Activated naive CD4-positive, alpha-beta T cell treated with anti-CD3 and anti-CD28 coated beads, Interleukin-2, amount 10 ng/mL, durations not matched to agents 5 hours and 36 hours (primary cell): ENCODE measurements around the gene KLHDC7B. TPM values are rescaled to one million over a fixed set of nuclear protein-coding genes. Genes with fewer than 3 reads are reported as not detected.

Experiments
- total RNA-seq, 2 experiments: library from RNA; stranded (reverse); gene quantifications; one replicate each; pipeline ENCODE4 v1.2.3, GENCODE V29; 2021

The KLHDC7B gene
- total RNA-seq: 1 to 10 TPM; 6.4 to 7.6 TPM

DNA sequence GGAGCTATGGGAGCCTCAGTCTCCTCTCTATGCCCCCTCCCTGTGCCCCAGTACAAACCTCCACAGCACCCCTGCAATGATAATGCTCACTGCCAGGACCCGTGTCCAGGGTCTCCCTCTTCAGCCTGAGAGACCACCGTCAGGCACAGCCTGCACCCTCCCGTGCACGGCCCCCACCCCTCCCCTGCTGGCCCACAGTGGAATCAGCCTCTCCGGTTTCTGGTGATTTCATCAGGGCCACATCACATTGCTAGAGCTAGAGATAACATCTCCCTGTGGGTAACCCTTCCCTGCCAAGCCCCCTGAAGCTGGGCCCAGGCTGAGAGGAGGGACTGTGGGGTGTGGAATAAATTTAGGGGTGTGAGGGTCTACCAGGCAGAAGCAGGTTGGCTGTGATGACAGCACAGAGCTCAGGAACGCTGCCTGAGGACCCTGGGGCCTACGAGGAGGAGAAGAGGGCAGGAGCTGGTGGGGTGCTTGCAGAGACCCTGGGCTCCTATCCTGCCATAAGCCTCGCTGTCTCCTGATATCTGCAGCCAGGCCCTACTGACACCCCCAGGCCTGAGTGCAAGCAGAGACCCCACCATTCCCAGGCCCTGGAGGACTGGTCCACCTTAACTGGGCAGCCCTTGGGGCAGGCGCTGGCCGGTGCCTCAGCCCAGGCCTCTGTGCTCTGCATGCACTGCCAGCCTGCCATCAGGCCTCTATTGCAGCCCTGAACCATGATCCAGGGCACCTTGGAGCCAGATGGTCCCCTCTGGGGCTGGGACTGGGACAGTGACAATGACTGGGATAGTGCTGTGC is at the start of gene KLHDC7B:
Gene KLHDC7B, plus strand, starts transcription at position 378 of the 804 bp plus-strand sequence. Its CDS starts 345 bp downstream, at position 723.

DNA sequence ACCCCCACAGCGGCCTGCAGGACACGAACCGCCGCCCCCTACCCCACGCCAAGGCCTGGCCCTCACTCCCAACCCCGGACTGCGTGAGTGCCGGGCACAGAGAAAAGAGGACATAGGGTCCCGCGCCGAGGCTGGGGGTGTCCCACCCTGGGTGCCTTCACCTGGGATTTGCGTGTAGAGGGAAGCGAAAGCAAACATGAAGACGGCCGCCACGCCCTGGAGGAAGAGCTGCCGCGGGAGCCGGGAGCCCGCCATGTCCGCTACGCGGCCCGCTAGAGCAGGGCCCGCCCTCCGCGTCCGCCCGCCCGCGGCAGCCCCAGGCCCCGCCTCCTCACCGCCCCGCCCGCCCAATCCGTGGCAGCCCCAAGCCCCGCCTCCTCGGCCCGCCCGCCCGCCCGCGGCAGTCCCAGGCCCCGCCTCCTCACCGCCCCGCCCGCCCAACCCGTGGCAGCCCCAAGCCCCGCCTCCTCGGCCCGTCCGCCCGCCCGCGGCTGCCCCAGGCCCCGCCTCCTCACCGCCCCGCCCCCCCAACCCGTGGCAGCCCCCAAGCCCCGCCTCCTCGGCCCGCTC is 38.2 kb upstream of the KLHDC7B start, which contains the start of gene LMF2:
Gene LMF2, minus strand, starts transcription at position 282 of the 570 bp plus-strand sequence. Its CDS starts 27 bp downstream, at position 255.

DNA sequence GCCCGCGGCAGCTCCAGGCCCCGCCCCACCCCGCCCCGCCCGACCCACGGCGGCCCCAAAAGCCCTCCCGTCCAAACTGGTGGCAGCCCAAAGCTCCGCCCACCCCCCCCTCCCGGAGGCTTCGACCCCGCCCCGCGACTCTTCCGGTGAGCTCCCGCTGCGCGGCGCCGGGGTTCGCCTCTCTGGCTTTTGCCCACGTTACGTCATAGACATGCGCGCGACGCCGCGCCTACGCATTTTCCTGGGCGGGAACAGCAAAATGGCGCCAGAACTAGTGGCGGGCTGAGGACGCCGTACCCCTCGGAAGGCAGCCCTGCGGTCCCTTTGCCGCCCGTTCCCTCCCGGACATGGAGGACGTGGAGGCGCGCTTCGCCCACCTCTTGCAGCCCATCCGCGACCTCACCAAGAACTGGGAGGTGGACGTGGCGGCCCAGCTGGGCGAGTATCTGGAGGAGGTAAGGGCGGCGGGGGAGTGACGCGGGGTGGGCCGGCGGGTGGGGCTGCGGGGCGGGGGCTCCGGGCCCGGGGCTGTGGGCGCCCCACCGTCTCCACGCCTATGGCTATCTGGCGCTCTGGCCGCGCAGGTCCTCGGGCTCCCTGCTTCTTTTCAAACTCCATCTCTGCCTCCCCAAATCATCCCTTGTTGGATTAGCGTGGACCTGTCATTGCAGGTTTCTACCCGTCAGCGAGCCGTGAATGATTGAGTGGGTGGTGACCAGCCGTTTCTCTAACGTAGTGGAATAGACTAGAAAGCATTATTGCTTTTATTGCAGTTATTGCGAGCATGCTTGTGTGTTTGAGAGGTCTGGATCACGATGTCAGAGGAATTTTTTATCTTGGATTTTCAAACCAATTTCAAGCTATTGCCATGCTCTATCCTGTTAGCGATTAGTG is 37.5 kb upstream of the KLHDC7B start, which contains the start of gene NCAPH2:
Gene NCAPH2, plus strand, starts transcription at position 234 of the 894 bp plus-strand sequence. Its CDS starts 114 bp downstream, at position 348.

DNA sequence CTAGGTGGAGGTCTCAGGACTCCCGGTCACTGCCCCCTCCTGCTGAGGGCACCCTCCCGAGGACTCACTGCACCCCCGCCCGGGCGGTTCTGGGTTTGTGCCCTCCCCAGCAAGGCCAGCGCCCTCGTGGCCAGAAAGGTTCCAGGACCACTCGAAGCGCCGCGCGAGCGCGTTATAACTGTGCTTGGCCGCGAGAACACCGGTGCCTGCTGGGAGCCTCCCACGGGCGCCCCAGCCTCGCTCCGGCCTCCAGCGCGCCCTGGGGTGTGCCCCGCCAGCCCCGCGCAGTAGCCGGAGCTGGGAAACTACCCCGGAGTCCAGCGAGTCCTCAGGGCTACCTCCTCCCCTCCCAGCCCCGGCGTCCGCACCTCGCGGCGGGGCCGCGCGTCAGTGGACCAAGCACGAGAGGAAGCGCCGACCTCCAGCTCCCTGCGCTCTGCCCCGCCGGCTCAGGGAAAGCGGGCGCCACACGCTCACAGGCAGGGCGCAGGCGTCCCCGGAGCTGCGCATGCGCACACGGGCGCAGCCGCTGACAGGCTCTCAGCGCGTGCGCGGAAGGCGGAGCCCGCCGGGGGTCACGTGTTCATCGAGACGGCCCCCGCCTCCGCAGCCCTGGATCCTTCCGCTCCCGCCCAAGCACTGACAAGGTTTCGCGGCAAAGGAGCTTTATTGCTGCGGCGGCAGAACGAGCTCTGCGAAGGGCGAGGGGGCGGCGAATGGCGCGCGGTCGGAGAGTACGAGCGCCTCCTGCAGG is 20.4 kb upstream of the KLHDC7B start, which contains the start of gene SCO2:
Gene SCO2, minus strand, starts transcription at position 495 of the 754 bp plus-strand sequence. CDS start 1,187 bp downstream, outside the sequence.

DNA sequence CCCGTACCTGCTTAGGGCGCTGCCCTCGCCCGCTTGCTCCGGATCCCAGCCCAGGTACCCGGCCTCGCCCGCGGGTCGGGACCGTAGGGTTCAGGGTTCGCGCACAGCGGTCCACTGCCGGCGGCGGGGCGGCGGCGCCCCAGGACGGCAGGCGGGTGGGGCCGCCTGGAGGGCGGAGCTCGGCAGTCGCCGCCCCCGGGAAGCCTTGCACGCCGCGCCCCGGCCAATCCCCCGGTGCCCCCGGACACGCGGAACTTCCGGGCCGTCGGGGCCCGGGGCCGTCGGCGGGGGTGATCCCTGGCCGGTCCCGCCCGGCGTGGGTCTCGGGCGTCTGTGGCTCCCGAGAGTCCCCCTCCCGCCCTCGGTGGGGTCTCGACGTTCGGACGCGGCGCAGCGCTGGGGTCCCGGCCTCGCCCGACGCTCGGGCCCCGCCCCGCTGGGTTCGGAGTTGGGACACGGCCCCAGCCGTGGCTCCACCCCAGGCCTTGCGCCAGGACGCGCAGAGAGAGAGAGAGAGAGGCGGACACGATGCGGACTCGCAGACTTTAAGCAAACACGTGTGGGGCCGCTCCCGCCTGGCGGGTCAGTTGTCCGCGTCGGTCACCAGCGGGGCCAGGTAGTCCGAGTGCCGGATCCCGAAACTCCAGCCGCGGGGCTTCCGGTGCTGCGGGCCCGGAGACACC is 15.7 kb upstream of the KLHDC7B start, which contains the start of gene TYMP:
Gene TYMP, minus strand, starts transcription at position 116 of the 683 bp plus-strand sequence. CDS start 303 bp downstream, outside the sequence.

DNA sequence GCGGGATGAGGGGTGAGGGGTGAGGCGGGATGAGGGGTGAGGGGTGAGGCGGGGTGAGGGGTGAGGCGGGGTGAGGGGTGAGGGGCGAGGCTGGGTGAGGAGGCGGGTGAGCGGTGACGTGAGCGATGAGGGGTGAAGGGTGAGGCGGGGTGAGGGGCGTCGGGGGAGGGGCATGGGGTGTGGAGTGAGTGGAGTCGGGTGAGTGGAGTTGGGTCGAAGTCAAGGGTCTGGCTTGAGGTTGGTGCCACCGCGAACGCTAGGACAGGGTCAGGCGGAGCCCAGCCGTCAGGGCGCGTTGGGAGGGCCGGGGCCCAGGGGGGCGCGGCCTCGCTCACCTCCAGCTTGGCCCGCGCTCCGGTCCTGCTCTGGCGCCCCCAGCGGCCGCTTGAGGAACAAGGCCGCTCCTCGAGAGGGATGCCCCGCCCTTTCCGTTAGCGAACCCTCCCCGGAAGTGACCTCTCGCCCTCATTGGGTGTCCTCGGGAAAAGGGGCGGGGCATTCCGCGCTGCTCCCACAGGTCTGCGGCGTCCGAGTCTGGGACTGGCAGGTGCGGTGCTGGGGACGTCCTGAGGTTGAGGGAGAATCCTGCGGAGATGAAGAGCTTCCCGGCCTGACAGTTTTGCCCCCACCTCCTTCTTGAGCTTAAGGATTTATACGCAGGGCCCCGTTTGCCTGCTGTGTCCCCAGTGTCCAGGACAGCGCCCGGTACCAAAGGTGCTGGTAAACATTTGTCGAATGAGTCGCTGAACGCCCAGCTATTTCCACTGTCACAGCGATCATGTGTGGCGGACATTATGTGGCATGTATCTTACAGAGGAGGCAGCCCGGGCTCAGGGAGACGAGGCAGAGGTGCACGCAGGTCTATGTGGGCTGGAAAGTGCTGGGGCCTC is 17.1 kb downstream of the KLHDC7B start, which contains the start of gene SYCE3:
Gene SYCE3, minus strand, starts transcription at position 397 of the 890 bp plus-strand sequence. CDS start 6,514 bp downstream, outside the sequence.

DNA sequence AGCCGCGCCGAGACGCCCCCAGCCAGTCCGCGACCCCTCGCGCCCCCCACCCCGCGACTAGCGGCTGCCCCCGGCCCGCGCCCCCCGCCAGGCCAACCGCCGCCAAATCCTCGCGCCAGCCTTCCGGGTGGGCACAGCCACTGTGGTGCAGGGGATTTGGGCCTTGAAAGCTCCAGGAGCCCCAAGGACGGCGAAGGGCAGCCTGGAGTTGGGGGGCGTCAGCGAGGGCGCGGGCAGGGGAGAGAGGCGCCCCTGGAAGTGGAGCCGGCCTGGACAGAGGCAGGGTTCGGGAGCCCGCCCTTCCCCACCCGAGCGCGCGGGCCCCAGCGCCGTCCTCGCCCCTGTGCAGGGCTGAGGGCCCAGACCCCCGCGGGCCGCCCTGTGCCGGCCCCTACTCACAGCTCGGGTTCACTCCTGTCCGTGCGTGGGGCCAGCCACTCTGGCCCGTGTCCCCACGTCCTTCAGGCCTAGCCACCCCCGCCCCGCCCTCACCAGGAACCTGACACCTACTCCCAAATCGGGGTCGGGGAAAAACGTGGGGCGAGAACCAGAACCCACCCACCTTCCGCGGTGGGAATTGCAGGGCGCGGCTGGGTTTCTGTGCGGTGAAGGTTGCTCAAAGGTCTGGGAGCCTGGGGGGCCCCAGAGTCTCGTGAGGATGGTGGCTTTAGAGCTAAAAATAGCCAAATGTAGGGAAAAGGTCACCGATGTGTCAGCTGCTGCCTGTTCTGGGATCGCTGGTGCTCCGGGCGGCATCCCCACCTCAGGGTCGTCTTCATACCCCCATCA is 32.5 kb downstream of the KLHDC7B start, which contains the start of gene CPT1B:
Gene CPT1B, minus strand, starts transcription at position 441 of the 789 bp plus-strand sequence. CDS start 512 bp downstream, outside the sequence.

DNA sequence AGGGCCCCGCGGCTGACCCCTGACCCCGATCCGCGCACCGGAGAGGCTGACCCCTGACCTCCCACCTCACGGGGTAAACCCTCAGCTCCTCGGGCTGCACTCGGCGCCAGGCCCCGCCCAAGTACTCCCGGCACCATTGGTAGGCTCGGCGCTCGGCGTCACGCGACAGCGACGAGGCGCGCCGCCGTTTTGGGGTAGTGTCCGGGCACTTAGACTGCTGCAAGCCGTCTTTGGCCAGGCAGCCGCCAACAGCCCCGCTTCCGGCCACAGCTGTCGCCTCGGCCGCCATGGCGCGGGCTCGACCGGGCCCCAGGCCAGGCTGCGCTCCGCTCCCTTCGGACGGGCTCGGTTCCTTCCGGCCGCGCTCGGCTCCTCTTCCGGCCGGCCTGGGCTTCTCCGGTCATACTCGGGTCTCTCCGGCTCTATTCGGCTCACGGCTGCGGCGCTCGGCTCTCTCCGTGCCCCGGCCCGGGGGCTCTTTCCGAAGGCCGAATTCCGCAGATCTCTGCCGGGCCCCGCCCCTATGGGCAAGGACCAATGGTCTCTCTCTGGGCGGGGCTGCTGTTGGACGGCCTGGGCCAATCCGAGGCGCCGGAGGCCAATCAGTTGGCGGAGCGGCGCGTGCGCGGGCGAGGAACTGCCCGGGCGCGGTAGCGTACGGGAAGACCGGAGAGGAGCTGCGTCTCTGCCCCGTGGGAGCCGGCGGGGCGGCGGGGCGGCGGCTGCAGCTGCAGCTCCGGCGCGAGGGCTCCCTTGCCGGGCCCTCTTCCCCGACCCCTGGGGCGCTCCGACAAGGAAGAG is 37.0 kb downstream of the KLHDC7B start, which contains the start of gene CHKB:
Gene CHKB, minus strand, starts transcription at position 357 of the 801 bp plus-strand sequence. Its CDS starts 68 bp downstream, at position 289.

DNA sequence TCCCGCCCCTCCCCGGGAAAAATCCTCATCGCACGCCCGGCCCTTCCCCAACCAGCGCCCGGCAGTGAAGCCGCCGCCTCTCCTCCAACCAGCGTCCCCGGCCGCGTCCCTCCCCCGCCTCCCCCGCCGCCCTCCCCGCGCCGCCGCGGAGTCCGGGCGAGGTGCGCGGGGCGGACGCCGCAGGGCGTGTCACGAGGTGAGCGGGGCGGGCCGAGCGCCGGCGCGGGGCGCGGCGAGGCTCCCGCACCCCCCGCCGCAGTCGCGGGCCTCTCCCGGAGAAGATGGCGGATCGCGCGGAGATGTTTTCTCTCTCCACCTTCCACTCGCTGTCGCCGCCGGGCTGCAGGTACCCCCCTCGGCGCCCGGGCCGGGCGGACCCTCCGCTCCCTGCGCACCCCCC is 54.8 kb downstream of the KLHDC7B start, which contains the start of gene MAPK8IP2:
Gene MAPK8IP2, plus strand, starts transcription at position 256 of the 400 bp plus-strand sequence. Its CDS starts 26 bp downstream, at position 282.

Other genes starting within 250 kb of the KLHDC7B start
- 10 to 100 TPM; 16.1 to 16.4 TPM for gene PLXNB2, start 238.3 kb upstream of the KLHDC7B start, total RNA-seq
- gene DENND6B, start 218.9 kb upstream of the KLHDC7B start, total RNA-seq: 1 to 10 TPM; 4.5 to 4.7 TPM
- gene PPP6R2, start 202.6 kb upstream of the KLHDC7B start, total RNA-seq: 10 to 100 TPM; 54.5 to 60.9 TPM
- 100 to 1,000 TPM; 174 to 186 TPM for gene SBF1, start 70.9 kb upstream of the KLHDC7B start, total RNA-seq
- gene ADM2, start 64.4 kb upstream of the KLHDC7B start, total RNA-seq: 1 to 10 TPM; 4.6 to 6.1 TPM
- not detected for gene MIOX, start 59.0 kb upstream of the KLHDC7B start, total RNA-seq
- 100 to 1,000 TPM; 106 to 107 TPM for gene LMF2, start 38.2 kb upstream of the KLHDC7B start, total RNA-seq
- 10 to 100 TPM; 83.5 to 88.7 TPM for gene NCAPH2, start 37.7 kb upstream of the KLHDC7B start, total RNA-seq
- 10 to 100 TPM in 1 of 2 experiments, 1 to 10 TPM in 1; 3.8 to 11.7 TPM for gene SCO2, start 20.3 kb upstream of the KLHDC7B start, total RNA-seq
- 10 to 100 TPM; 39.2 to 41.7 TPM for gene TYMP, start 15.9 kb upstream of the KLHDC7B start, total RNA-seq
- not detected for gene SYCE3, start 17.0 kb downstream of the KLHDC7B start, total RNA-seq
- 10 to 100 TPM; 54.9 to 59.9 TPM for gene CPT1B, start 32.5 kb downstream of the KLHDC7B start, total RNA-seq
- gene CHKB, start 37.0 kb downstream of the KLHDC7B start, total RNA-seq: 100 to 1,000 TPM; 111 to 117 TPM
- under 1 TPM; 0.12 to 0.28 TPM for gene MAPK8IP2, start 54.9 kb downstream of the KLHDC7B start, total RNA-seq
- gene ARSA, start 82.3 kb downstream of the KLHDC7B start, total RNA-seq: 10 to 100 TPM; 56.8 to 59.1 TPM
- not detected for gene SHANK3, start 126.9 kb downstream of the KLHDC7B start, total RNA-seq
- not detected for gene ACR, start 192.3 kb downstream of the KLHDC7B start, total RNA-seq
- gene RABL2B, start 237.7 kb downstream of the KLHDC7B start, total RNA-seq: 10 to 100 TPM; 25.8 to 28.2 TPM